K562 (cell line): ENCODE data around the gene SMCHD1. TPM values are rescaled to one million over a fixed set of nuclear protein-coding genes. Genes with fewer than 3 reads are reported as not detected.

Experiments
- ATF3 ChIP-seq, 2 experiments: fragments of 450-650 bp in 1 of 2; sonication (generic) in 1 of 2; formaldehyde crosslinking in 1 of 2; IDR thresholded peaks in 1 of 2; conservative IDR thresholded peaks in 1 of 2; 2 replicates each; pipeline versions ENCODE4 v1.6.1 to v1.8.1; 2016 to 2023; ENCODE audit warnings: mild to moderate bottlenecking in 2 of 2, moderate library complexity in 2 of 2, inconsistent platforms in 1 of 2, missing genetic modification reagents in 1 of 2
- BMI1 ChIP-seq: fragments of 150-350 bp; IDR thresholded peaks from 2 replicates; pipeline ENCODE4 v1.6.1; 2014; ENCODE audit warnings: low read length
- CREM ChIP-seq: IDR thresholded peaks from 2 replicates; pipeline ENCODE4 v1.6.1; 2014; ENCODE audit warnings: antibody characterized with exemption, low read depth
- FOXK1 ChIP-seq: sonication (generic); formaldehyde crosslinking; IDR thresholded peaks from 2 replicates; pipeline ENCODE4 v1.8.0; 2022; ENCODE audit warnings: missing genetic modification reagents, mild to moderate bottlenecking, borderline replicate concordance
- FOXO4 ChIP-seq: fragments of 450-650 bp; formaldehyde crosslinking; IDR thresholded peaks from 2 replicates; pipeline ENCODE4 v1.4.0; 2020; ENCODE audit warnings: mild to moderate bottlenecking, moderate library complexity
- MXD1 ChIP-seq: fragments of 250-450 bp; sonication (Bioruptor Pico); IDR thresholded peaks from 2 replicates; pipeline ENCODE4 v1.8.0; 2021; ENCODE audit warnings: borderline replicate concordance, mild to moderate bottlenecking, moderate library complexity; ENCODE audit not compliant: poor library complexity, severe bottlenecking
- PCBP1 ChIP-seq: fragments of 200-400 bp; formaldehyde crosslinking; IDR thresholded peaks from 2 replicates; pipeline ENCODE4 v1.6.1; 2018; ENCODE audit warnings: mild to moderate bottlenecking, low read depth, low read length; ENCODE audit not compliant: poor library complexity, severe bottlenecking
- SMARCA4 ChIP-seq: fragments of 450-650 bp; IDR thresholded peaks from 2 replicates; pipeline ENCODE4 v1.6.1; 2016
- TOE1 ChIP-seq, 2 experiments: fragments of 450-650 bp in 1 of 2; sonication (generic) in 1 of 2; formaldehyde crosslinking in 1 of 2; IDR thresholded peaks; 2 replicates each; pipeline versions ENCODE4 v1.7.1 to v1.8.0; 2016 to 2022; ENCODE audit warnings: borderline replicate concordance in 2 of 2, mild to moderate bottlenecking in 2 of 2, antibody characterized with exemption in 1 of 2, inconsistent platforms in 1 of 2, low read depth in 1 of 2, missing genetic modification reagents in 1 of 2, moderate library complexity in 1 of 2
- TRIM24 ChIP-seq, 2 experiments: fragments of 450-650 bp; IDR thresholded peaks; 2 replicates each; pipeline ENCODE4 v1.6.1; 2016
- TSHZ1 ChIP-seq: fragments of 250-450 bp; sonication (Bioruptor Pico); IDR thresholded peaks from 2 replicates; pipeline ENCODE4 v1.4.0; 2020; ENCODE audit warnings: mild to moderate bottlenecking, moderate library complexity
- VEZF1 ChIP-seq: fragments of 200-800 bp; sonication (Bioruptor generic); IDR thresholded peaks from 2 replicates; pipeline ENCODE4 v1.6.1; 2017; ENCODE audit warnings: missing genetic modification characterization, missing compliant biosample characterization
- ZBTB12 ChIP-seq: fragments of 250-450 bp; sonication (Bioruptor Pico); IDR thresholded peaks from 2 replicates; pipeline ENCODE4 v1.4.0; 2020
- ZBTB9 ChIP-seq: fragments of 450-650 bp; formaldehyde crosslinking; IDR thresholded peaks from 2 replicates; pipeline ENCODE4 v1.4.0; 2020; ENCODE audit warnings: mild to moderate bottlenecking, moderate library complexity
- ZNF146 ChIP-seq: IDR thresholded peaks from one replicate; pipeline ENCODE4 v1.6.1; 2018; ENCODE audit warnings: missing compliant biosample characterization; ENCODE audit not compliant: unreplicated experiment
- ZNF507 ChIP-seq: conservative IDR thresholded peaks from 2 replicates; pipeline ENCODE4 v1.6.1; 2017; ENCODE audit warnings: missing genetic modification characterization, missing compliant biosample characterization
- ZNF589 ChIP-seq: fragments of 200-800 bp; sonication (Bioruptor generic); IDR thresholded peaks from 2 replicates; pipeline ENCODE4 v1.6.1; 2016; ENCODE audit warnings: low read depth, missing genetic modification characterization, missing compliant biosample characterization
- polyA plus RNA-seq, 8 experiments: library from polyadenylated mRNA; depleted of rRNA in 4 of 8; stranded (reverse) in 5 of 8; unstranded in 3 of 8; fragments of >200 nt; fragmentation: Nextera tagmentation in 2 of 8; fragmentation: Illumina TruSeq in 1 of 8; extraction: Ambion mirVana in 2 of 8; extraction: Trizol in 1 of 8; gene quantifications; 2 replicates each; pipeline versions ENCODE4 v1.2.1 to v1.2.3, GENCODE V29; 2011 to 2014; ENCODE audit warnings: inconsistent platforms in 1 of 8, missing spikeins in 1 of 8
- total RNA-seq, 7 experiments: library from RNA; depleted of rRNA in 6 of 7; stranded (reverse); fragments of >200 nt in 6 of 7; fragmentation: Illumina TruSeq in 2 of 7; extraction: Trizol in 2 of 7; gene quantifications; 2 replicates each; pipeline versions ENCODE4 v1.2.1 to v1.2.3, GENCODE V29; 2011 to 2021; ENCODE audit warnings: low replicate concordance in 1 of 7

The SMCHD1 gene
- total and polyA plus RNA-seq, 9 of the 15 experiments (the other 6 are each of a cell fraction or from before 2014, with no cell fraction given) = 6.3 to 144 (median 72.7) TPM

GRCh38 chr18:2654928-2655177 is 673 bp upstream of the SMCHD1 start (continued):
- no peak for TF ChIP-seq TSHZ1 (CRISPR knock-in tag)
- TF ChIP-seq VEZF1 (CRISPR knock-in tag) = peak; percentile 74; the same call in 1 of the 2 replicates
- no peak for TF ChIP-seq MXD1 (CRISPR knock-in tag)
- peak; percentile 93; the same call in 1 of the 2 replicates for TF ChIP-seq ZBTB12 (CRISPR knock-in tag)
- TF ChIP-seq BMI1 = no peak
- no peak for TF ChIP-seq ZNF507 (tag)
- 0 out of 2 replicates have a peak, but pooled peaks have one; percentile 46 for TF ChIP-seq ZNF589 (CRISPR knock-in tag)
- TF ChIP-seq FOXK1 (CRISPR knock-in tag) = no peak
- TF ChIP-seq CREM = peak; percentile 98
- 0 out of 2 replicates have a peak, but pooled peaks have one; percentile 20 for TF ChIP-seq SMARCA4
- TF ChIP-seq PCBP1 = peak; percentile 4
- TF ChIP-seq ZNF146 (CRISPR knock-in tag) = no peak
- TF ChIP-seq ATF3 (IDR thresholded peaks at IDR 0.05) = peak; percentile 65
- TF ChIP-seq ATF3 (CRISPR knock-in tag; conservative IDR thresholded peaks at IDR 0.05) = no peak
- TF ChIP-seq FOXO4 (CRISPR knock-in tag) = no peak
- no peak; a peak in 1 of 4 replicates for TF ChIP-seq TRIM24 (IDR thresholded peaks at IDR 0.05)
- no peak for TF ChIP-seq ZBTB9
- TF ChIP-seq TOE1 (IDR thresholded peaks at IDR 0.05; ENCODE audit: borderline replicate concordance) = no peak
- no peak for TF ChIP-seq TOE1 (CRISPR knock-in tag; IDR thresholded peaks at IDR 0.05; ENCODE audit: borderline replicate concordance, low read depth)
